GM23338 (cell line): ENCODE data around the gene SLC15A4.

ENCODE experiments used
- CREB1 ChIP-seq: fragments of 250-450 bp; sonication (Bioruptor Pico); IDR thresholded peaks from 2 replicates; pipeline ENCODE4 v1.5.0; 2020; ENCODE audit warnings: low read depth, mild to moderate bottlenecking, moderate library complexity
- EZH2 ChIP-seq: fragments of 200-600 bp; sonication (generic); IDR thresholded peaks from one replicate; pipeline ENCODE4 v1.8.0; 2017; ENCODE audit warnings: antibody characterized with exemption, mild to moderate bottlenecking, low read depth; ENCODE audit not compliant: unreplicated experiment
- EZH2phosphoT487 ChIP-seq: fragments of 200-600 bp; sonication (generic); IDR thresholded peaks from one replicate; pipeline ENCODE4 v1.8.1; 2018; ENCODE audit warnings: antibody characterized with exemption; ENCODE audit not compliant: unreplicated experiment
- JUNB ChIP-seq: IDR thresholded peaks from one replicate; pipeline ENCODE4 v1.6.1; 2016; ENCODE audit warnings: antibody characterized with exemption; ENCODE audit not compliant: unreplicated experiment
- NANOG ChIP-seq: IDR thresholded peaks from 2 replicates; pipeline ENCODE4 v1.6.1; 2016; ENCODE audit warnings: antibody characterized with exemption, borderline replicate concordance
- POLR2AphosphoS5 ChIP-seq: IDR thresholded peaks from 2 replicates; pipeline ENCODE4 v1.6.1; 2016; ENCODE audit warnings: antibody characterized with exemption, low read depth
- STAT1 ChIP-seq: IDR thresholded peaks from one replicate; pipeline ENCODE4 v1.6.1; 2016; ENCODE audit warnings: antibody characterized with exemption; ENCODE audit not compliant: unreplicated experiment
- ZNF114 ChIP-seq: fragments of 250-450 bp; sonication (Bioruptor Pico); IDR thresholded peaks from 2 replicates; pipeline ENCODE4 v1.5.0; 2020; ENCODE audit warnings: mild to moderate bottlenecking, moderate library complexity
- ZNF331 ChIP-seq: fragments of 250-450 bp; sonication (Bioruptor Pico); IDR thresholded peaks from 2 replicates; pipeline ENCODE4 v1.5.0; 2020; ENCODE audit warnings: low read depth, mild to moderate bottlenecking, moderate library complexity
- TF ChIP-seq, protein P1 (sequence below), 2 experiments: fragments of 200-600 bp in 1 of 2; sonication (generic) in 1 of 2; conservative IDR thresholded peaks; 2 replicates each; pipeline versions ENCODE4 v1.5.1 to v1.6.1; 2016 to 2017; ENCODE audit warnings: antibody characterized with exemption in 2 of 2, low read depth in 2 of 2, mild to moderate bottlenecking in 2 of 2, moderate library complexity in 1 of 2
- TF ChIP-seq, protein P2 (sequence below): fragments of 250-450 bp; sonication (Bioruptor Pico); IDR thresholded peaks from 2 replicates; pipeline ENCODE4 v1.5.0; 2020; ENCODE audit warnings: mild to moderate bottlenecking, moderate library complexity
- TF ChIP-seq, protein P3 (sequence below): IDR thresholded peaks from 2 replicates; pipeline ENCODE4 v1.6.1; 2016; ENCODE audit warnings: antibody characterized with exemption
- TF ChIP-seq, protein P4 (sequence below): IDR thresholded peaks from one replicate; pipeline ENCODE4 v1.6.1; 2018; ENCODE audit warnings: antibody characterized with exemption; ENCODE audit not compliant: unreplicated experiment

DNA sequence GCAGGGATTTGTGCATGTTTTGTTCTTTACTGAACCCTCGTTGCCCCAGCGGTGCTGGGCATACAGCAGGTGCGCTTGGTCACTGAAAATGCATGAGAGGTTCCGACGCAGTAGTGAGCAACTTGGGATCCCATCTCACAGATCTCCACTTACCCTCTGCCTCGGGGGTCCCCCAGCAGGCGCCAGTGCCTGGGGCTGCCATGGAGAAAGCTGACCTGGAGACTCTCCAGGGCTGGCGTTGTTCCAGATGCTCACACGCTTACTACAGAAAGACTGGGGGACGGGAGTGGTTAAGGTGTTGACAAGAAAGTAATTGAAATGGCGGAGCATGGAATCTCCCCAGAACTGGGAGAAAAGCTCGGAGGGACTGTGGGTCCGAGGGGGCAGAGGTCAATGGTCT, 43.7 kb upstream of the SLC15A4 start:
- TF ChIP-seq, protein P1, sequence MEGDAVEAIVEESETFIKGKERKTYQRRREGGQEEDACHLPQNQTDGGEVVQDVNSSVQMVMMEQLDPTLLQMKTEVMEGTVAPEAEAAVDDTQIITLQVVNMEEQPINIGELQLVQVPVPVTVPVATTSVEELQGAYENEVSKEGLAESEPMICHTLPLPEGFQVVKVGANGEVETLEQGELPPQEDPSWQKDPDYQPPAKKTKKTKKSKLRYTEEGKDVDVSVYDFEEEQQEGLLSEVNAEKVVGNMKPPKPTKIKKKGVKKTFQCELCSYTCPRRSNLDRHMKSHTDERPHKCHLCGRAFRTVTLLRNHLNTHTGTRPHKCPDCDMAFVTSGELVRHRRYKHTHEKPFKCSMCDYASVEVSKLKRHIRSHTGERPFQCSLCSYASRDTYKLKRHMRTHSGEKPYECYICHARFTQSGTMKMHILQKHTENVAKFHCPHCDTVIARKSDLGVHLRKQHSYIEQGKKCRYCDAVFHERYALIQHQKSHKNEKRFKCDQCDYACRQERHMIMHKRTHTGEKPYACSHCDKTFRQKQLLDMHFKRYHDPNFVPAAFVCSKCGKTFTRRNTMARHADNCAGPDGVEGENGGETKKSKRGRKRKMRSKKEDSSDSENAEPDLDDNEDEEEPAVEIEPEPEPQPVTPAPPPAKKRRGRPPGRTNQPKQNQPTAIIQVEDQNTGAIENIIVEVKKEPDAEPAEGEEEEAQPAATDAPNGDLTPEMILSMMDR (conservative IDR thresholded peaks at IDR 0.05; ENCODE audit: low read depth in 2 of 2): no peak
- TF ChIP-seq EZH2: no peak
- TF ChIP-seq, protein P2, sequence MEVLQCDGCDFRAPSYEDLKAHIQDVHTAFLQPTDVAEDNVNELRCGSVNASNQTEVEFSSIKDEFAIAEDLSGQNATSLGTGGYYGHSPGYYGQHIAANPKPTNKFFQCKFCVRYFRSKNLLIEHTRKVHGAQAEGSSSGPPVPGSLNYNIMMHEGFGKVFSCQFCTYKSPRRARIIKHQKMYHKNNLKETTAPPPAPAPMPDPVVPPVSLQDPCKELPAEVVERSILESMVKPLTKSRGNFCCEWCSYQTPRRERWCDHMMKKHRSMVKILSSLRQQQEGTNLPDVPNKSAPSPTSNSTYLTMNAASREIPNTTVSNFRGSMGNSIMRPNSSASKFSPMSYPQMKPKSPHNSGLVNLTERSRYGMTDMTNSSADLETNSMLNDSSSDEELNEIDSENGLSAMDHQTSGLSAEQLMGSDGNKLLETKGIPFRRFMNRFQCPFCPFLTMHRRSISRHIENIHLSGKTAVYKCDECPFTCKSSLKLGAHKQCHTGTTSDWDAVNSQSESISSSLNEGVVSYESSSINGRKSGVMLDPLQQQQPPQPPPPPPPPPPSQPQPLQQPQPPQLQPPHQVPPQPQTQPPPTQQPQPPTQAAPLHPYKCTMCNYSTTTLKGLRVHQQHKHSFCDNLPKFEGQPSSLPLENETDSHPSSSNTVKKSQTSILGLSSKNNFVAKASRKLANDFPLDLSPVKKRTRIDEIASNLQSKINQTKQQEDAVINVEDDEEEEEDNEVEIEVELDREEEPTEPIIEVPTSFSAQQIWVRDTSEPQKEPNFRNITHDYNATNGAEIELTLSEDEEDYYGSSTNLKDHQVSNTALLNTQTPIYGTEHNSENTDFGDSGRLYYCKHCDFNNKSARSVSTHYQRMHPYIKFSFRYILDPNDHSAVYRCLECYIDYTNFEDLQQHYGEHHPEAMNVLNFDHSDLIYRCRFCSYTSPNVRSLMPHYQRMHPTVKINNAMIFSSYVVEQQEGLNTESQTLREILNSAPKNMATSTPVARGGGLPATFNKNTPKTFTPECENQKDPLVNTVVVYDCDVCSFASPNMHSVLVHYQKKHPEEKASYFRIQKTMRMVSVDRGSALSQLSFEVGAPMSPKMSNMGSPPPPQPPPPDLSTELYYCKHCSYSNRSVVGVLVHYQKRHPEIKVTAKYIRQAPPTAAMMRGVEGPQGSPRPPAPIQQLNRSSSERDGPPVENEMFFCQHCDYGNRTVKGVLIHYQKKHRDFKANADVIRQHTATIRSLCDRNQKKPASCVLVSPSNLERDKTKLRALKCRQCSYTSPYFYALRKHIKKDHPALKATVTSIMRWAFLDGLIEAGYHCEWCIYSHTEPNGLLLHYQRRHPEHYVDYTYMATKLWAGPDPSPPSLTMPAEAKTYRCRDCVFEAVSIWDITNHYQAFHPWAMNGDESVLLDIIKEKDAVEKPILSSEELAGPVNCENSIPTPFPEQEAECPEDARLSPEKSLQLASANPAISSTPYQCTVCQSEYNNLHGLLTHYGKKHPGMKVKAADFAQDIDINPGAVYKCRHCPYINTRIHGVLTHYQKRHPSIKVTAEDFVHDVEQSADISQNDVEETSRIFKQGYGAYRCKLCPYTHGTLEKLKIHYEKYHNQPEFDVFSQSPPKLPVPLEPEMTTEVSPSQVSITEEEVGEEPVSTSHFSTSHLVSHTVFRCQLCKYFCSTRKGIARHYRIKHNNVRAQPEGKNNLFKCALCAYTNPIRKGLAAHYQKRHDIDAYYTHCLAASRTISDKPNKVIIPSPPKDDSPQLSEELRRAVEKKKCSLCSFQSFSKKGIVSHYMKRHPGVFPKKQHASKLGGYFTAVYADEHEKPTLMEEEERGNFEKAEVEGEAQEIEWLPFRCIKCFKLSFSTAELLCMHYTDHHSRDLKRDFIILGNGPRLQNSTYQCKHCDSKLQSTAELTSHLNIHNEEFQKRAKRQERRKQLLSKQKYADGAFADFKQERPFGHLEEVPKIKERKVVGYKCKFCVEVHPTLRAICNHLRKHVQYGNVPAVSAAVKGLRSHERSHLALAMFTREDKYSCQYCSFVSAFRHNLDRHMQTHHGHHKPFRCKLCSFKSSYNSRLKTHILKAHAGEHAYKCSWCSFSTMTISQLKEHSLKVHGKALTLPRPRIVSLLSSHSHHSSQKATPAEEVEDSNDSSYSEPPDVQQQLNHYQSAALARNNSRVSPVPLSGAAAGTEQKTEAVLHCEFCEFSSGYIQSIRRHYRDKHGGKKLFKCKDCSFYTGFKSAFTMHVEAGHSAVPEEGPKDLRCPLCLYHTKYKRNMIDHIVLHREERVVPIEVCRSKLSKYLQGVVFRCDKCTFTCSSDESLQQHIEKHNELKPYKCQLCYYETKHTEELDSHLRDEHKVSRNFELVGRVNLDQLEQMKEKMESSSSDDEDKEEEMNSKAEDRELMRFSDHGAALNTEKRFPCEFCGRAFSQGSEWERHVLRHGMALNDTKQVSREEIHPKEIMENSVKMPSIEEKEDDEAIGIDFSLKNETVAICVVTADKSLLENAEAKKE (CRISPR knock-in tag): no peak
- TF ChIP-seq, protein P3, sequence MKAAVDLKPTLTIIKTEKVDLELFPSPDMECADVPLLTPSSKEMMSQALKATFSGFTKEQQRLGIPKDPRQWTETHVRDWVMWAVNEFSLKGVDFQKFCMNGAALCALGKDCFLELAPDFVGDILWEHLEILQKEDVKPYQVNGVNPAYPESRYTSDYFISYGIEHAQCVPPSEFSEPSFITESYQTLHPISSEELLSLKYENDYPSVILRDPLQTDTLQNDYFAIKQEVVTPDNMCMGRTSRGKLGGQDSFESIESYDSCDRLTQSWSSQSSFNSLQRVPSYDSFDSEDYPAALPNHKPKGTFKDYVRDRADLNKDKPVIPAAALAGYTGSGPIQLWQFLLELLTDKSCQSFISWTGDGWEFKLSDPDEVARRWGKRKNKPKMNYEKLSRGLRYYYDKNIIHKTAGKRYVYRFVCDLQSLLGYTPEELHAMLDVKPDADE: no peak
- no peak for TF ChIP-seq POLR2AphosphoS5
- TF ChIP-seq EZH2phosphoT487: no peak
- no peak for TF ChIP-seq CREB1
- TF ChIP-seq JUNB: no peak
- TF ChIP-seq, protein P4, sequence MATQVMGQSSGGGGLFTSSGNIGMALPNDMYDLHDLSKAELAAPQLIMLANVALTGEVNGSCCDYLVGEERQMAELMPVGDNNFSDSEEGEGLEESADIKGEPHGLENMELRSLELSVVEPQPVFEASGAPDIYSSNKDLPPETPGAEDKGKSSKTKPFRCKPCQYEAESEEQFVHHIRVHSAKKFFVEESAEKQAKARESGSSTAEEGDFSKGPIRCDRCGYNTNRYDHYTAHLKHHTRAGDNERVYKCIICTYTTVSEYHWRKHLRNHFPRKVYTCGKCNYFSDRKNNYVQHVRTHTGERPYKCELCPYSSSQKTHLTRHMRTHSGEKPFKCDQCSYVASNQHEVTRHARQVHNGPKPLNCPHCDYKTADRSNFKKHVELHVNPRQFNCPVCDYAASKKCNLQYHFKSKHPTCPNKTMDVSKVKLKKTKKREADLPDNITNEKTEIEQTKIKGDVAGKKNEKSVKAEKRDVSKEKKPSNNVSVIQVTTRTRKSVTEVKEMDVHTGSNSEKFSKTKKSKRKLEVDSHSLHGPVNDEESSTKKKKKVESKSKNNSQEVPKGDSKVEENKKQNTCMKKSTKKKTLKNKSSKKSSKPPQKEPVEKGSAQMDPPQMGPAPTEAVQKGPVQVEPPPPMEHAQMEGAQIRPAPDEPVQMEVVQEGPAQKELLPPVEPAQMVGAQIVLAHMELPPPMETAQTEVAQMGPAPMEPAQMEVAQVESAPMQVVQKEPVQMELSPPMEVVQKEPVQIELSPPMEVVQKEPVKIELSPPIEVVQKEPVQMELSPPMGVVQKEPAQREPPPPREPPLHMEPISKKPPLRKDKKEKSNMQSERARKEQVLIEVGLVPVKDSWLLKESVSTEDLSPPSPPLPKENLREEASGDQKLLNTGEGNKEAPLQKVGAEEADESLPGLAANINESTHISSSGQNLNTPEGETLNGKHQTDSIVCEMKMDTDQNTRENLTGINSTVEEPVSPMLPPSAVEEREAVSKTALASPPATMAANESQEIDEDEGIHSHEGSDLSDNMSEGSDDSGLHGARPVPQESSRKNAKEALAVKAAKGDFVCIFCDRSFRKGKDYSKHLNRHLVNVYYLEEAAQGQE: no peak
- no peak for TF ChIP-seq ZNF331
- TF ChIP-seq STAT1: no peak
- TF ChIP-seq NANOG: no peak
- no peak for TF ChIP-seq ZNF114 (CRISPR knock-in tag)
